Progenitor cell of endocrine pancreas (in vitro differentiated cells): ENCODE results near the gene IL22RA2. TPM values are rescaled to one million over a fixed set of nuclear protein-coding genes. Genes with fewer than 3 reads are reported as not detected.

Experiments used
- DNase-seq: peaks from one replicate; pipeline ENCODE4 v3.0.0; 2021; ENCODE audit warnings: low spot score; ENCODE audit not compliant: unreplicated experiment
- H3K27ac Mint-ChIP-seq: 2 replicates; pipeline ENCODE4 v1.8.0; 2021; ENCODE audit warnings: mild to moderate bottlenecking, moderate library complexity, mixed read lengths
- H3K27me3 Mint-ChIP-seq: 2 replicates; pipeline ENCODE4 v1.8.0; 2021; ENCODE audit warnings: mixed read lengths
- H3K36me3 Mint-ChIP-seq: 2 replicates; pipeline ENCODE4 v1.8.0; 2022; ENCODE audit warnings: mixed read lengths; ENCODE audit not compliant: insufficient read depth
- H3K4me1 Mint-ChIP-seq: 2 replicates; pipeline ENCODE4 v1.8.0; 2021; ENCODE audit warnings: low read depth, mixed read lengths
- H3K4me3 Mint-ChIP-seq: 2 replicates; pipeline ENCODE4 v1.8.0; 2021; ENCODE audit warnings: low read depth, mild to moderate bottlenecking, moderate library complexity, mixed read lengths
- H3K9me3 Mint-ChIP-seq: 2 replicates; pipeline ENCODE4 v1.8.0; 2021; ENCODE audit warnings: low read depth, mixed read lengths
- total RNA-seq: library from RNA; stranded (reverse); gene quantifications from 2 replicates; pipeline ENCODE4 v1.2.1, GENCODE V29; 2021
- TF ChIP-seq, protein P1 (sequence below): fragments of 200-600 bp; sonication (generic); IDR thresholded peaks from one replicate; pipeline ENCODE4 v1.5.0; 2021; ENCODE audit warnings: antibody characterized with exemption, mild to moderate bottlenecking; ENCODE audit not compliant: unreplicated experiment

Gene IL22RA2
- total RNA-seq, 1 donor from 2014 or later: not detected

DNA sequence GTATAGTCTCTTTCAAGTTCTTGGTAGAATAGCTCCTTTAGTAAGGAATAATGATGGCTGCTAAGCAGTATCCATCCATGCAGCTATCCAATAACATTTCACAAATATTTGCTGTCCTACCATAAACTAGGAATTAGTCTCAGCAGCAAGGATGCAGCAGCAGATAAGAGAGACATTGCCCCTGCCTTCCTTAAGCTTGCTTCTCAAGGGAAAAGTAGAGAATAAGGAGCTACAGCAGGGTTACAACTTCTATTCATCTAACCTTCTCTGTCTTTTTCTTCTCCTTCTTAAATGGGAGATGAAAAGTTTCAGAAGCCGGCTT lies 2.4 kb downstream of the IL22RA2 start:
- TF ChIP-seq, protein P1, sequence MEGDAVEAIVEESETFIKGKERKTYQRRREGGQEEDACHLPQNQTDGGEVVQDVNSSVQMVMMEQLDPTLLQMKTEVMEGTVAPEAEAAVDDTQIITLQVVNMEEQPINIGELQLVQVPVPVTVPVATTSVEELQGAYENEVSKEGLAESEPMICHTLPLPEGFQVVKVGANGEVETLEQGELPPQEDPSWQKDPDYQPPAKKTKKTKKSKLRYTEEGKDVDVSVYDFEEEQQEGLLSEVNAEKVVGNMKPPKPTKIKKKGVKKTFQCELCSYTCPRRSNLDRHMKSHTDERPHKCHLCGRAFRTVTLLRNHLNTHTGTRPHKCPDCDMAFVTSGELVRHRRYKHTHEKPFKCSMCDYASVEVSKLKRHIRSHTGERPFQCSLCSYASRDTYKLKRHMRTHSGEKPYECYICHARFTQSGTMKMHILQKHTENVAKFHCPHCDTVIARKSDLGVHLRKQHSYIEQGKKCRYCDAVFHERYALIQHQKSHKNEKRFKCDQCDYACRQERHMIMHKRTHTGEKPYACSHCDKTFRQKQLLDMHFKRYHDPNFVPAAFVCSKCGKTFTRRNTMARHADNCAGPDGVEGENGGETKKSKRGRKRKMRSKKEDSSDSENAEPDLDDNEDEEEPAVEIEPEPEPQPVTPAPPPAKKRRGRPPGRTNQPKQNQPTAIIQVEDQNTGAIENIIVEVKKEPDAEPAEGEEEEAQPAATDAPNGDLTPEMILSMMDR: no peak
- Mint-ChIP-seq H3K36me3 (peaks cover 4% of the 10 kb centered on the region), H3K27ac (no peak overlapping the region), H3K27me3 (no peaks in the 10 kb centered on the region), H3K4me3 (no peak overlapping the region), H3K9me3 (peaks cover 24% of the 10 kb centered on the region), H3K4me1 (no peaks in the 10 kb centered on the region)
- no peak for DNase-seq

- peaks cover 24% of the 10 kb centered on the region for H3K9me3 Mint-ChIP-seq
Measured at GRCh38 chr6:137170266-137171052, 3.0 kb downstream of the IL22RA2 start.

DNA sequence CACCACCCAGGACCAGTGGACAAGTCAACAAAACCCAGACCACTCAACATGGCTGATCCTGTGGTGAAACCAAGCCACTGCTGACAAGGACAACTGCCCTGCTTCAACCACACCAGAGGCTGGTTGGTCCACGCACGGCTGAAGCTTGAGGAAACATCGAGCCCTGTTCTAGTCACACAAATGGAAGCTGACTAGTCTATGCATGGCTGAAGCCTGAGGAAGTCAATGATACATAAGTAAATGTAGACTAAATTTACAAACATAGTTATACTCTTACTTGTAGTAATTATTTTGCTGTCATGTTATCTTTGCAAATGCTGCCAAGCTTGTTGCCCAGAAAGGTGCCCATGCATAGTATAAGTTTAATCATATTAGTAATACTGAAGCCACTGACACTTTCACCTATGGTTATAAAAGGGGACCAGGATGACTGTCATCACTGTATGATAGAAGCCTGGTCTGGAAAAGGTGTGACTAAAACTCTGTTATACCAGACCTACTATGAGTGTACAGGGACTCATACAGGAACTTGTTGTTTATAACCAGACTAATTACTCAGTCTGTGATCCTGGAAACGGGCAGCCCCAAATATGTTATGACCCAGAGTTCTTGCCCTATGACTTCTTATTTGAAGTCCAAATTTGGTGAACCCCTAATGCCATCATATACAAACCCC lies 5.6 kb downstream of the IL22RA2 start:
- H3K27ac Mint-ChIP-seq: no peak overlapping the region
- no peak overlapping the region for H3K4me3 Mint-ChIP-seq
- H3K4me1 Mint-ChIP-seq: no peaks in the 10 kb centered on the region
- H3K27me3 Mint-ChIP-seq: no peaks in the 10 kb centered on the region
- DNase-seq: no peak
- TF ChIP-seq, protein P1: no peak
- H3K9me3 Mint-ChIP-seq: peaks cover 43% of the 10 kb centered on the region
- H3K36me3 Mint-ChIP-seq: peaks cover 6% of the 10 kb centered on the region

More at GRCh38 chr6:137170266-137171052, 3.0 kb downstream of the IL22RA2 start:
- Mint-ChIP-seq H3K4me3 (no peak overlapping the region), H3K36me3 (peaks cover 4% of the 10 kb centered on the region), H3K27ac (no peak overlapping the region), H3K27me3 (no peaks in the 10 kb centered on the region), H3K4me1 (no peaks in the 10 kb centered on the region)
- TF ChIP-seq, protein P1: no peak
- DNase-seq: no peak

GRCh38 chr6:137166247-137167098 lies 7.0 kb downstream of the IL22RA2 start:
- H3K4me1 Mint-ChIP-seq: no peaks in the 10 kb centered on the region
- TF ChIP-seq, protein P1: no peak
- no peak overlapping the region for H3K4me3 Mint-ChIP-seq
- H3K36me3 Mint-ChIP-seq: peaks cover 6% of the 10 kb centered on the region
- no peak for DNase-seq
- no peak overlapping the region for H3K27ac Mint-ChIP-seq
- no peaks in the 10 kb centered on the region for H3K27me3 Mint-ChIP-seq
- peaks cover 47% of the 10 kb centered on the region for H3K9me3 Mint-ChIP-seq
